Breast epithelium (tissue), 4 donors: ENCODE measurements around the gene MMP23B. TPM values are rescaled to one million over a fixed set of nuclear protein-coding genes. Genes with fewer than 3 reads are reported as not detected.
A peak's percentile ranks its signal among the peaks of the same experiment; 100 is the strongest.

Experiments
- DNase-seq, 2 donors: peaks; one replicate each; pipeline ENCODE4 v3.0.0-alpha.2; 2019; ENCODE audit warnings: low spot score in 2 of 2
- H3K27ac ChIP-seq, 2 donors: fragments of 200-600 bp; sonication (generic) in 1 of 2; one replicate each; pipeline ENCODE4 v1.5.1; 2016 to 2019; ENCODE audit warnings: mild to moderate bottlenecking in 1 of 2
- H3K27me3 ChIP-seq, 2 donors: fragments of 200-600 bp; sonication (generic) in 1 of 2; one replicate each; pipeline versions ENCODE4 v1.5.1 to v1.6.0; 2017 to 2019; ENCODE audit warnings: control low read depth in 1 of 2, mild to moderate bottlenecking in 1 of 2
- H3K36me3 ChIP-seq: fragments of 200-600 bp; one replicate; pipeline ENCODE4 v1.5.1; 2019
- H3K4me1 ChIP-seq, 2 donors: fragments of 200-600 bp; sonication (generic); one replicate each; pipeline ENCODE4 v1.5.1; 2016 to 2019; ENCODE audit warnings: control low read depth in 1 of 2
- H3K4me3 ChIP-seq, 3 donors: fragments of 200-600 bp; sonication (generic); 1 replicate in 2 of 3; 2 replicates in 1 of 3; pipeline ENCODE4 v1.5.1; 2016 to 2019; ENCODE audit warnings: mild to moderate bottlenecking in 3 of 3, moderate library complexity in 2 of 3
- H3K9me3 ChIP-seq, 2 donors: fragments of 200-600 bp; sonication (generic) in 1 of 2; one replicate each; pipeline ENCODE4 v1.5.1; 2016 to 2019; ENCODE audit warnings: control low read depth in 1 of 2
- CTCF ChIP-seq, 3 donors: fragments of 450-650 bp; IDR thresholded peaks; one replicate each; pipeline ENCODE4 v1.5.1; 2016 to 2017; ENCODE audit warnings: antibody characterized with exemption in 3 of 3, mild to moderate bottlenecking in 3 of 3, moderate library complexity in 3 of 3
- POLR2A ChIP-seq: fragments of 450-650 bp; IDR thresholded peaks from one replicate; pipeline ENCODE4 v1.6.1; 2016; ENCODE audit warnings: antibody characterized with exemption, mild to moderate bottlenecking, moderate library complexity
- POLR2AphosphoS5 ChIP-seq, 3 donors: sonication (generic); formaldehyde crosslinking; IDR thresholded peaks; one replicate each; pipeline ENCODE4 v1.6.1; 2017; ENCODE audit warnings: antibody characterized with exemption in 3 of 3
- intact Hi-C: fragments of 100-400 bp; cut with DNase I; formaldehyde crosslinking; loops from one replicate; pipeline ENCODE4 v1.15.1; 2023; ENCODE audit warnings: low total_unique reads
- total RNA-seq, 3 donors: library from RNA; depleted of rRNA; stranded (reverse); fragments of >200 nt; gene quantifications; one replicate each; pipeline ENCODE4 v1.1.0, GENCODE V29; 2016

The MMP23B gene
- total RNA-seq, 3 donors from 2014 or later = 2.7 to 15.5 (median 7.5) TPM

- H3K27me3 ChIP-seq = peaks cover 7 to 20% of the 10 kb centered on the region in 2 donors
- no peak overlapping the region for H3K27ac ChIP-seq
- TF ChIP-seq POLR2A (no peak), POLR2AphosphoS5 (IDR thresholded peaks at IDR 0.05) (no peak), CTCF (IDR thresholded peaks at IDR 0.05) (no peak)
- H3K4me1 ChIP-seq = peaks cover 0 to 5% of the 10 kb centered on the region in 2 donors
- H3K9me3 ChIP-seq = no peaks in the 10 kb centered on the region
- H3K36me3 ChIP-seq = no peaks in the 10 kb centered on the region
- DNase-seq = no peak
- intact Hi-C loops = loop anchor here (5.0 kb wide), 1 partner anchor 1784 kb away; no protein-coding TSS in a partner anchor
- H3K4me3 ChIP-seq = no peak overlapping the region
Measured at GRCh38 chr1:1627829-1628753, 3.9 kb upstream of the MMP23B start.

- intact Hi-C loops = loop anchor here (5.0 kb wide), 1 partner anchor 1783 kb away; no protein-coding TSS in a partner anchor
- Histone ChIP-seq H3K4me3 (peak overlapping the region in 2 of 3 donors; percentile 9 to 11), H3K27ac (no peak overlapping the region), H3K27me3 (peaks cover 7 to 20% of the 10 kb centered on the region in 2 donors), H3K4me1 (peaks cover 0 to 5% of the 10 kb centered on the region in 2 donors), H3K9me3 (no peaks in the 10 kb centered on the region), H3K36me3 (no peaks in the 10 kb centered on the region)
- DNase-seq = no peak
- TF ChIP-seq POLR2AphosphoS5 (IDR thresholded peaks at IDR 0.05) (no peak), POLR2A (no peak), CTCF (IDR thresholded peaks at IDR 0.05) (no peak)
Measured at GRCh38 chr1:1628754-1629429, 3.1 kb upstream of the MMP23B start.

- no peak for DNase-seq
- no peak overlapping the region for H3K27ac ChIP-seq
Measured at GRCh38 chr1:1629430-1630190, 2.4 kb upstream of the MMP23B start.

More at GRCh38 chr1:1629430-1630190, 2.4 kb upstream of the MMP23B start:
- Histone ChIP-seq H3K36me3 (no peaks in the 10 kb centered on the region), H3K4me1 (peaks cover 0 to 5% of the 10 kb centered on the region in 2 donors), H3K9me3 (no peaks in the 10 kb centered on the region), H3K4me3 (peak overlapping the region in 2 of 3 donors; percentile 9 to 64), H3K27me3 (peaks cover 7 to 20% of the 10 kb centered on the region in 2 donors)
- intact Hi-C loops = loop anchor here (5.0 kb wide), 1 partner anchor 1783 kb away; no protein-coding TSS in a partner anchor
- TF ChIP-seq CTCF (IDR thresholded peaks at IDR 0.05) (no peak), POLR2A (no peak), POLR2AphosphoS5 (IDR thresholded peaks at IDR 0.05) (no peak)
